Activated CD4-positive, alpha-beta T cell treated with anti-CD3 and anti-CD28 coated beads for 48 hours (primary cell): ENCODE data around the gene EEF1A1.
"Not testable (repeated sequence)": the region's sequence is repeated elsewhere in the genome, so short reads cannot be mapped to it uniquely, and the experiment has no call there.

Experiments used
- DNase-seq: peaks from one replicate; pipeline ENCODE4 v3.0.0-alpha.2; 2020

Gene EEF1A1

DNA sequence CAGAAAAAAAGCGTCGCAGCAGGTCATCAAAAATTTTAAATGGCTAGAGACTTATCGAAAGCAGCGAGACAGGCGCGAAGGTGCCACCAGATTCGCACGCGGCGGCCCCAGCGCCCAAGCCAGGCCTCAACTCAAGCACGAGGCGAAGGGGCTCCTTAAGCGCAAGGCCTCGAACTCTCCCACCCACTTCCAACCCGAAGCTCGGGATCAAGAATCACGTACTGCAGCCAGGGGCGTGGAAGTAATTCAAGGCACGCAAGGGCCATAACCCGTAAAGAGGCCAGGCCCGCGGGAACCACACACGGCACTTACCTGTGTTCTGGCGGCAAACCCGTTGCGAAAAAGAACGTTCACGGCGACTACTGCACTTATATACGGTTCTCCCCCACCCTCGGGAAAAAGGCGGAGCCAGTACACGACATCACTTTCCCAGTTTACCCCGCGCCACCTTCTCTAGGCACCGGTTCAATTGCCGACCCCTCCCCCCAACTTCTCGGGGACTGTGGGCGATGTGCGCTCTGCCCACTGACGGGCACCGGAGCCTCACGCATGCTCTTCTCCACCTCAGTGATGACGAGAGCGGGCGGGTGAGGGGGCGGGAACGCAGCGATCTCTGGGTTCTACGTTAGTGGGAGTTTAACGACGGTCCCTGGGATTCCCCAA lies at the start of gene EEF1A1:
EEF1A1 (minus strand) TSS at position 345 of the 663 bp plus-strand sequence. CDS start 1,006 bp downstream, outside the sequence.
- DNase-seq, result peak; percentile 100

DNA sequence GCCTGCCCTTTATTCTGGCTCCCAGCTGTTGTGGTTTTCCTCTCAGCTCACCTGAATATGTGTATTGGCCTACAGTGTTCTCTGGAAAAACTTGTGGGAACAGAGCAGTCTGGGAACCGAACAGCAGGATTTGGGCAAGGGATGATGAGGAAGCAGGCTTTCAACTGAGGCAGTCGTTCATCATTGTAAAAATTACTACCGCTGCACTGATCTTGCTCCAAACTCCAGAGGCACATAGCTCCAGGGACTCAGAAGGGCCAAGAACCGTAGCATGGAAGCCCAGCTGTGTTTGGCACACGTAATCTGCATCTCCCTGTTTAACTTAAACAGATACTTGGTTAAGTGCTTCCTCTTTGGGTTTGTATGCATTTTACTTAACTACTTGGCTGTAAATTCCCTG lies 48.3 kb upstream of the EEF1A1 start:
- DNase-seq, result no peak

- no peak for DNase-seq
Observed at GRCh38 chr6:73566954-73567591, 46.2 kb upstream of the EEF1A1 start.

GRCh38 chr6:73566486-73566871 lies 45.6 kb upstream of the EEF1A1 start:
- not testable (repeated sequence) for DNase-seq

DNA sequence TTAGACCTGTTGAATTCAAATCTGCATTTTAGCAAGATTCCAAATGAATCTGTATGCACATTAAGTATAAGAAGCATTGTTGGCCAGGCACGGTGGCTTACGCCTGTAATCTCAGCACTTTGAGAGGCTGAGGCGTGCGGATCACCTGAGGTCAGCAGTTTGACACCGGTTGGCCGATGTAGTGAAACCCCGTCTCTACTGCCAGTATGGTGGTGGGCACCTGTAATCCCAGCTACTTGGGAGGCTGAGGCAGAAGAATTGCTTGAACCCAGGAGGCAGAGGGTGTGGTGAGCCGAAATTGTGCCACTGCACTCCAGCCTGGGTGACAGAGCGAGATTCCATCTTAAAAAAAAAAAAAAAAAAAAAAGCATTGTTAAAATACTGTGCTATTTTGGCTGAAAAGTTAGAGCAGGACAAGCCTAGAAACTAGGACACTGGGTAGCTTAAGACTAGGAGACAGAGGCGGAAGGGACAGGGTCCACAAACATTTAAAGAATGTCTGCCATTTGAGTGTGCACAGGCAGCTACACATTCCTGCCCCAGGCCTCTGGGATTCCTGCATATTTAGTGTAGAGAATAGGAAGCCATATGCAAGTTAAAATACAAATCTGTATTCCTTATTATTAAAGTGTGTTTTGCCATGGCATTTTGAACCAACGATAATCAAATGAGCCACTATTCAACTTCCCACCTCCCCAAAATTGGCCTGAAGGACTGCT lies 45.1 kb upstream of the EEF1A1 start:
- DNase-seq, result no peak

DNA sequence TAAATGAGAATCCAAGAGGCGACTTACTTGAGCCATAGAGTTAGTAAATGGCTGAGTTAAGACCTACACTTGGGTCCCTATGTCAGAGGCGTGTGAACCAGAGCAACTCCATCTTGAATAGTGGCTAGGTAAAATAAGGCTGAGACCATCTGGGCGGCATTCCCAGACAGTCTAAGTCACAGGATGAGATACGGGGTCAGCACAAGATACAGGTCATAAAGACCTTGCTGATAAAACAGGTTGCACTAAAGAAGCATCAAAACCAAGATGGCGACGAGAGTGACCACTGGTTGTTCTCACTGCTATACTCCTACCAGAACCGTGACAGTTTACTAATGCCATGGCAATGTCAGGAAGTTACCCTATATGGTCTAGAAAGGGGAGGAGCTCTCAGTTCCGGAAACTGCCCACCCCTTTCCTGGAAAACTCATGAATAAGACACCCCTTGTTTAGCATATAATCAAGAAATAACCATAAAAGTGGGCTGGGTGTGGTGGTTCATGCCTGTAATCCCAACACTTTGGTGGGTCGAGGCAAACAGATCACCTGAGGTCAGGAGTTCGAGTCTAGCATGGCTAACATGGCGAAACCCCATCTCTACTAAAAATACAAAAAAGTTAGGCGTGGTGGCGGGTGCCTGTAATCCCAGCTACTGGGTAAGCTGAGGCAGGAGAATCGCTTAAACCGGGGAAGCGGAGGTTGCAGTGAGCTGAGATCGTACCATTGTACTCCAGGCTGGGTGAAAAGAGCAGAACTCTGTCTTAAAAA lies 43.9 kb upstream of the EEF1A1 start:
- no peak for DNase-seq

DNA sequence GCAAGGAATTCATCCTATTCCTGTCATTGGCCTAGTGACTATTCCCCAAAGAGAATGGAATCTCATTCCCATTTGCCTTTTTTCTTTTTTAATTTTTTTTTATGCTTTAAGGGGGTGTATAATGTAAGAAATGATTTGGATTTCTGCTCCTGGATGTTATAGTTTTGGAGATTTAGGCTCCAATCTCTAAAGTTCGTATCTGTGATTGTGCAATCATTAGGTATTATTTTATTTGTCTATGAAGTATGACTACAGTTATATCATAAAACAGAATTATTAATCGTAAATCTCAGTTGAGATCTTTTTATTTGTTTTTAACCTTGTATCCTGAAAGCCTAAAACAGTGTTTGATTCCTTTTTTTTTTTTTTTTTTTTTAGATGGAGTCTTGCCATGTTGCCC lies 41.7 kb upstream of the EEF1A1 start:
- DNase-seq, result no peak

DNA sequence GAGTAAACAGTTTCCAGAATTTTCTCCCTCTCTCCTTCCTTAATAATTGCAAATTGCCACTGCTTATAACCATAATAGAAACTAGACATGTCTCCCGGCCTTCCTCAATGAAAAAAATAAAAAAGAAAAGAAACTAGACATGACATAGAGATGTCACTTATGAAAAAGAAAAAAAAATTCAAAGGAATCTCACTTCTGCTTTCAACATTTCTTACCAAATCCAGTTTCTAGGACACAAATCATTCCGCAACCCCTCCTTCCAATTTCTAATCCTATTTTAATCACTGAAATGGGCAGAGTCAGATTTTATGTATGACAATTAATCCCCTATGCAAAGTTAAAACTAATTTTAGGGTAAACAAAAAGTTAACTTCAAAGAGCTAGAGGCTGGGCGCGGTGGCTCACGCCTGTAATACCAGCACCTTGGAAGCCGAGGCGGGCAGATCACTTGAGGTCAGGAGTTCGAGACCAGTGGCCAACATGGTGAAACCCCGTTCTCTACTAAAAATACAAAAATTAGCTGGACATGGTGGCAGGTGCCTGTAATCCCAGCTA lies 40.1 kb upstream of the EEF1A1 start:
- no peak for DNase-seq

DNA sequence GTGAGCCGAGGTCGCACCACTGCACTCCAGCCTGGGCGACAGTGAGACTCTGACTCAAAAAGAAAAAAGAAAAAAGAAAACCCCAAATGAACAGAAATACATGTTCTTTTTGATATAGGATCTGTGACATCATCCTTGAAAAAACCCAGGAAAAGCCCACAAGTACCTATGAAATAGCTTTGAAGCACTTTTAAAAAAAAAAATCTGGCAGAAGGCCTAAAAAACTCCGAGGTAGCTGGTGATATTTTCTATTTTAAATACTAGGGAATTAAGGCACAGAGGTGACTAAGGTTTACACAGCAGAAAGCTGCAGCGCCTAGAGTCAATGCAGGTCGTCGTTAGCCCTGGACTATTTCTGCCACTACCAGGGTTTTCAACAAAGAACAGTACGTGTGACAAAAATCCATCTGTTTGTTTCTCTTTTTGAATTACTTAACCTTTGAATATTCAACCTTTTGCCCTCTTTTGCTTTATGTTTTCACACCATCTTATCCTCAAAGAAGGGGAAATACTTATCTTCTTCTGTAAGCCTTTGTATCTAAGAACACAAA lies 39.4 kb upstream of the EEF1A1 start:
- DNase-seq, result no peak

DNA sequence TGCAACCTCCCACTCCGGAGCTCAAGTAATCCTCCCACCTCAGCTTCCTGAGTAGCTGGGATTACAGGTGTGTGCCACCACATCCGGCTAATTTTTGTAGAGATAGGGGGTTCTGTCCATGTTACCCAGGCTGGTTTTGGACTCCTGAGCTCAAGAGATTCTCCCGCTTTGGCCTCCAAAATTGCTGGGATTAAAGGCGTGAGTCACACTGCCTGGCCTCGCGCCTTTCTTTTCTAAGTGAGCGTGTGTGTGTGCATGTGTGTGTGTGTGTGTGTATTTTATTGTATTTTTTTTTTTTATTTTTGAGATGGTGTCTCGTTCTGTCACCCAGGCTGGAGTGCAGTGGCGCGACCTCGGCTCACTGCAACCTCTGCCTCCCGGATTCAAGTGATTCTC lies 38.6 kb upstream of the EEF1A1 start:
- not testable (repeated sequence) for DNase-seq

GRCh38 chr6:73558624-73559398 lies 38.0 kb upstream of the EEF1A1 start:
- DNase-seq, result no peak

DNA sequence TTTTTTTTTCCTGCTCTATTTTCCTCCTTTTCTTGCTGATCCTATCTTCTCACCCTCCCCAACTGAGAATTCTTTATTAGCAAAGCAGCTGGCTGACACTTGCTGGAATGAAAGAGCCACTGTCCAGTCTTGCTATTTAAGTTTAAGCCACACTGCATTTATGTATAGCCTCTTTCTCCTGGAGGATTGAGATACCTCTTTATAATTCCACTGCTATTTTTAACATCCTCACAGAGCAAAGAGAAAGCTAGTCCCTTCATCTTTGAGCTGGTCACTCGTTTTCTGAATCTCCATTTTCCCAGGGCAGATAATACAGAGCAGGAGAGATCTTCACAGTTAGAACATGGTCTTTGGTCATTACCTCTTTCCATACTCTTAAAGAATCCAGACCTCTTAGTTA lies 36.0 kb upstream of the EEF1A1 start:
- no peak for DNase-seq

DNA sequence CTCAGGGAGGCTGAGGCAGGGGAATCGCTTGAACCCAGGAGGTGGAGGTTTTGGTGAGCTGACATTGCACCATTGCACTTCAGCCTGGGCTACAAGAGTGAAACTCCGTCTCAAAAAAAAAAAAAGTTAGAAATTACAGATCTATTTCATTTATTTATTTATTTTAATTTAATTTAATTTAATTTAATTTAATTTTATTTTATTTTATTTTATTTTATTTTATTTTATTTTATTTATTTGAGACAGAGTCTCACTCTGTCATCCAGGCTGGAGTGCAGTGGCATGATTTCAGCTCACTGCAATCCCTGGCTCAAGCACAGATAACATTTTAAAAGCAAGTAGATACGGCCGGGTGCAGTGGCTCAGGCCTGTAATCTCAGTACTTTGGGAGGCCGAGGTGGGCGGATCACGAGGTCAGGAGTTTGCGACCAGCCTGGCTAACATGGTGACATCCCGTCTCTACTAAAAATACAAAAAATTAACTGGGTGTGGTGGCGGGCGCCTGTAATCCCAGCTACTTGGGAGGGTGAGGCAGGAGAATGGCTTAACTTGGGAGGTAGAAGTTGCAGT lies 34.6 kb upstream of the EEF1A1 start:
- DNase-seq, result not testable (repeated sequence)

- DNase-seq, result not testable (repeated sequence)
Observed at GRCh38 chr6:73551115-73551514, 30.3 kb upstream of the EEF1A1 start.

GRCh38 chr6:73548458-73549446 lies 27.9 kb upstream of the EEF1A1 start:
- DNase-seq, result no peak

DNA sequence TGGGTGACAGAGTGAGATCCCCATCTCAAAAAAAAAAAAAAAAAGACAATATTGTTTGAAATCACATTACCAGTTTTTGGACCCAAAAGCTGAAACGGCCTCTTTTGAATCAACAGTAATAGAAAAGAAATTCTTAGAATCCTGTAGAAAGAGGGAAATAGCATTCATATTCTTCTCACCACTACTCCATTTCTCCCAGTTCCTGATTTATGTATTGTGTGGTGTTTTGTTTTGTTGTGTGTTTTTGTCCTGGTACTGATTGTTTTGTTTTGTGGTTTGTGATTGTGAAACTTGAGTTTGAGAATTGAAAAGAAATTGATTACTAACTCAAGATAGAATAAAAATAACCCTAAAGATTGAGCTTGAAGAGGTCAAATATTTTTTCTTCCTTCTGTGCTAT lies 26.2 kb upstream of the EEF1A1 start:
- no peak for DNase-seq

- no peak for DNase-seq
Observed at GRCh38 chr6:73542891-73543290, 22.1 kb upstream of the EEF1A1 start.

DNA sequence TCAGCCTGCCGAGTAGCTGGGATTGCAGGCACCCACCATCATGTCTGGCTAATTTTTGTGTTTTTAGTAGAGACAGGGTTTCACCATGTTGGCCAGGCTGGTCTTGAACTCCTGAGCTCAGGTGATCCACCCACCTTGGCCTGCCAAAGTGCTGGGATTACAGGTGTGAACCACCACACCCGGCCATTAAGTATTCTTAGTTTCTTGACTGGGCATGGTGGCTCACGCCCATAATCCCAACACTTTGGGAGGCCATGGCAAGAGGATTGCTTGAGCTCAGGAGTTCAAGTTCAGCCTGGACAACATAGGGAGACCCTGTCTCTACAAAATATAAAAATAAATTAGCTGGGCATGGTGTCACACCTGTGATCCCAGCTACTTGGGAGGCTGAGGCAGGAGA lies 21.6 kb upstream of the EEF1A1 start:
- DNase-seq, result not testable (repeated sequence)

DNA sequence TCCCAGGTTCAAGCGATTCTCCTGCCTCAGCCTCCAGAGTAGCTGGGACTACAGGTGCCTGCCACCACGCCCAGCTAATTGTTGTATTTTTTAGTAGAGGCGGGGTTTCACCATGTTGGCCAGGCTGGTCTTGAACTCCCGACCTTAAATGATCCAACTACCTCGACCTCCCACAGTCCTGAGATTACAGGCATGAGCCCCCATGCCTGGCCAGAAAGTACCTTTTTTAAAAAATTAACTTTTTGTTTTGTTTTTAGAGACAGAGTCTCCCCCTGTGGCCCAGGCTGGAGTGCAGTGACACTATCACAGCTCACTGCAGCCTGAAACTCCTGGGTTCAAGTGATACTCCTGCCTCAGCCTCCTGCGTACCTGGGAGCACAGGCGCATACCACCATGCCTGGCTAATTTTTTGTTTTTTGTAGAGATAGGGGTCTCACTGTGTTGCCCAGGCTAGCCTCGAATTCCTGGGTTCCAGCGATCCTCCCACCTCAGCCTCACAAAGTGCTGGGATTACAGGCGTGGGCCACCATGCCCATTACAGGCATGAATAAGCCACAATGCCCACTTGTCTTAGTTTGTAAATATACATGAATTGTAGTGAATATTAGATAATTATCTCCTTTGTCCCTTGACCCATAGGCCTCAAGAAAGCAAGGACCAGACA lies 17.4 kb upstream of the EEF1A1 start:
- no peak for DNase-seq

DNA sequence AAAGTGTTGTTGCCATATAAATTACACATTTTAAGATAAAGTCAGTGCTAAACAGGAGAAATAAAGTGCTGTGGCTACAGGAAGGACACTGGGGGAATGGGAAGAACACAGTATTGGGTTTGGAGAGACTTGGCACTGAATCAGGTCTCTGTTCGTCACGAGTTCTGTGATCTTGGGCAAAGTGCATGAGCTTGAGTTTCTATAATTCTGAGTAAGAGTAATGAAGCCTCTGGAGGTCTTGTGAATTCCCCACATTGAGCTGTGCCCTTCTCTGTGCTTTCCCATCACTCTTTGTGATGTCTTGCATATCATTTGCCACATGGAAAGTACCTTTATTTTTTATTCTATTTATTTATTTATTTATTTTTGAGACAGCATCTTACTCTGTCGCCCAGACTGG lies 16.8 kb upstream of the EEF1A1 start:
- no peak for DNase-seq
